Effector memory CD8-positive, alpha-beta T cell (primary cell): ENCODE data around the gene NKTR.

Experiments used
- ATAC-seq: fragments of 150-1000 bp; cut with Tn5 transposase; replicated peaks from 2 replicates; pipeline ENCODE4 v1.10.0; 2021; ENCODE audit warnings: mild to moderate bottlenecking, moderate library complexity
- DNase-seq, 3 experiments: peaks; one replicate each; pipeline ENCODE4 v3.0.0; 2021
- H3K27ac Mint-ChIP-seq, 2 donors: one replicate each; pipeline ENCODE4 v1.8.0; 2022; ENCODE audit warnings: mild to moderate bottlenecking in 2 of 2, mixed read lengths in 2 of 2, moderate library complexity in 2 of 2
- H3K27me3 Mint-ChIP-seq, 2 donors: one replicate each; pipeline ENCODE4 v1.8.0; 2022; ENCODE audit warnings: mixed read lengths in 2 of 2
- H3K36me3 Mint-ChIP-seq: one replicate; pipeline ENCODE4 v1.8.0; 2022; ENCODE audit warnings: mild to moderate bottlenecking, moderate library complexity, mixed read lengths; ENCODE audit not compliant: insufficient read depth
- H3K4me1 Mint-ChIP-seq, 2 donors: one replicate each; pipeline ENCODE4 v1.8.0; 2022; ENCODE audit warnings: low read depth in 2 of 2, mixed read lengths in 2 of 2
- H3K4me3 Mint-ChIP-seq, 2 donors: one replicate each; pipeline ENCODE4 v1.8.0; 2022; ENCODE audit warnings: mild to moderate bottlenecking in 2 of 2, mixed read lengths in 2 of 2, moderate library complexity in 2 of 2
- H3K9me3 Mint-ChIP-seq, 2 donors: one replicate each; pipeline ENCODE4 v1.8.0; 2022; ENCODE audit warnings: mixed read lengths in 2 of 2

NKTR gene

DNA sequence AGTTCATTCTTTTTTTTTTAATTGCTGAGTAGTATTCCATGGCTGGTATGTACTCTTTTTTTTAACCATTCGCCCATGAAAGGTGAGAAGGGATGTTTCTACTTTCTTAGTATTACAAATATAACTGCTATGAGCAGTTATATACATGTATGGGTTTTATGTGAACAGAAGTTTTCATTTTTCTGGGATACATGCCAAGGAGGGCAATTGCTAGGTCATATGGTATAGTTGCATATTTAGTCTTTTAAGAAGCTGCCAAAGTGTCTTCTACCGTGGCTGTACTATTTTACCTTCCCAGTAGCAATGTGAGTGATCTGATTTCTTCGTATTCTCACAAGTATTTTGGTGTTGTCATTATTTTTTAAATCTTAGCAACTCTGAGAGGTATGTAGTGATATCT is 73.7 kb downstream of the NKTR start:
- H3K4me3 Mint-ChIP-seq, result no peak overlapping the region
- H3K4me1 Mint-ChIP-seq, result no peaks in the 10 kb centered on the region
- H3K27me3 Mint-ChIP-seq, result peaks cover 20 to 23% of the 10 kb centered on the region in 2 donors
- peaks cover 3% of the 10 kb centered on the region for H3K36me3 Mint-ChIP-seq
- H3K9me3 Mint-ChIP-seq, result peaks cover 0 to 4% of the 10 kb centered on the region in 2 donors
- no peak overlapping the region for H3K27ac Mint-ChIP-seq
- DNase-seq (no peak), ATAC-seq (no peak)

DNA sequence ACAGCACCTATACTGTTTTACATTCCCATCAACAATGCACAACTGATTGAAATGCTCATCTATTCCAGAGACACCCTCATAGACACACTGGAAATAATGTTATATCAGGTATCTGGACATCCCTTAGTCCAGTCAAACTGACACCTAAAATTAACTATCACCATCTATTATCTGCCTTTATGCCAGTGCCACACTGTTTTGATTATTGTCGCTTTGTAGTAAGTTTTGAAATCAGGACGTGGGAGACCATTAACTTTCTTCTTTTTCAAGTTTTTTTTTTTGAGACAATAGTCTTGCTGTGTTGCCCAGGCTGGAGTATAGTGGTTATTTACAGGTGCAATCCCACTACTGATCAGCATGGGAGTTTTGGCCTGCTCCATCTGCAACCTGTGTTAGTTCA is 75.4 kb downstream of the NKTR start:
- Mint-ChIP-seq H3K27ac (no peak overlapping the region), H3K4me3 (no peak overlapping the region), H3K4me1 (no peaks in the 10 kb centered on the region), H3K36me3 (peaks cover 3% of the 10 kb centered on the region), H3K27me3 (peaks cover 29 to 38% of the 10 kb centered on the region in 2 donors), H3K9me3 (peaks cover 0 to 4% of the 10 kb centered on the region in 2 donors)
- no peak for DNase-seq
- no peak for ATAC-seq

GRCh38 chr3:42678447-42678846 is 78.0 kb downstream of the NKTR start:
- no peaks in the 10 kb centered on the region for H3K4me1 Mint-ChIP-seq
- peaks cover 0 to 4% of the 10 kb centered on the region in 2 donors for H3K9me3 Mint-ChIP-seq
- DNase-seq (no peak), ATAC-seq (no peak)
- peaks cover 45 to 48% of the 10 kb centered on the region in 2 donors for H3K27me3 Mint-ChIP-seq
- peaks cover 3% of the 10 kb centered on the region for H3K36me3 Mint-ChIP-seq
- no peak overlapping the region for H3K27ac Mint-ChIP-seq
- no peak overlapping the region for H3K4me3 Mint-ChIP-seq

DNA sequence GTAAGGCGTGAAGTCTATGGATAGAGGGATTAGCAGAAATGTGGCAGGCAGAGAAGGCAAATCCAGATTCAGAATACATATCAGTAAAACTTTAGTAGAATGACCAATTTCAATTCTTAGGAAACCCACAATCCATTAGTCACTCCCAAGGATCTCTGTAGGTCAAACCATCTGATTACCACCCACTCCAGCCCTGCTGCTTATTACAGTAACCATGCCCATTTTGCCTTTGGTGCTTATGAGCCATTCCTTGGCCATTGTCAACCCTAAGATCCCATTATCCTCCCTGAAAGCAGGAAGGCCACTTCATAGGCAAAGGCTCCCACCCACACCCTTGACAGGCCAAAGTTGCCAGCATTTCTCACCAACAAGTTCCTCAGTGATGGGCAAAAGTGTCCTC is 79.8 kb downstream of the NKTR start:
- Mint-ChIP-seq H3K27ac (no peak overlapping the region), H3K27me3 (peaks cover 47 to 60% of the 10 kb centered on the region in 2 donors), H3K4me1 (no peaks in the 10 kb centered on the region), H3K4me3 (no peak overlapping the region), H3K9me3 (peaks cover 0 to 4% of the 10 kb centered on the region in 2 donors), H3K36me3 (peaks cover 3% of the 10 kb centered on the region)
- no peak for ATAC-seq
- DNase-seq, result no peak

DNA sequence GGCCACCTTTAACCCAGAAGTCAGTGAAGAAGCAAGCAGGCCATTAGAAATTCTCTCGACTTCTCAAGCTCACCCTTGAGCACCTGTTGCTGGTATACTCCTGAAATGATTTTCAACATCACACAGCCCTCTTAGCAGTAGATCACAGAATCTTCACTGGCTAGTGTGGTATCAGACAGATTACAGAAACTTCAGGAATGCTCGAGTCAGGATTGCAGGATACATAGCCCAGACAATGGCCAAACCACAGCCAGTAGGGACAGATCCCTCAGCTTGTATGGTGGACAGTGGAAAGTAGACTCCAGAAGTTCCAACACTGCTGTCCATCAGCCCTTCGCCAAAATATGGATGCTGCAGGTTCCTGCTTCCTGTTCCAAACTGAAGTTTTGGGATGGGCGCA is 80.3 kb downstream of the NKTR start:
- H3K27ac Mint-ChIP-seq, result no peak overlapping the region
- H3K27me3 Mint-ChIP-seq, result peaks cover 47 to 66% of the 10 kb centered on the region in 2 donors
- H3K4me3 Mint-ChIP-seq, result no peak overlapping the region
- no peaks in the 10 kb centered on the region for H3K36me3 Mint-ChIP-seq
- peaks cover 0 to under 1% of the 10 kb centered on the region in 2 donors for H3K4me1 Mint-ChIP-seq
- H3K9me3 Mint-ChIP-seq, result peaks cover 0 to 4% of the 10 kb centered on the region in 2 donors
- no peak for DNase-seq
- no peak for ATAC-seq

DNA sequence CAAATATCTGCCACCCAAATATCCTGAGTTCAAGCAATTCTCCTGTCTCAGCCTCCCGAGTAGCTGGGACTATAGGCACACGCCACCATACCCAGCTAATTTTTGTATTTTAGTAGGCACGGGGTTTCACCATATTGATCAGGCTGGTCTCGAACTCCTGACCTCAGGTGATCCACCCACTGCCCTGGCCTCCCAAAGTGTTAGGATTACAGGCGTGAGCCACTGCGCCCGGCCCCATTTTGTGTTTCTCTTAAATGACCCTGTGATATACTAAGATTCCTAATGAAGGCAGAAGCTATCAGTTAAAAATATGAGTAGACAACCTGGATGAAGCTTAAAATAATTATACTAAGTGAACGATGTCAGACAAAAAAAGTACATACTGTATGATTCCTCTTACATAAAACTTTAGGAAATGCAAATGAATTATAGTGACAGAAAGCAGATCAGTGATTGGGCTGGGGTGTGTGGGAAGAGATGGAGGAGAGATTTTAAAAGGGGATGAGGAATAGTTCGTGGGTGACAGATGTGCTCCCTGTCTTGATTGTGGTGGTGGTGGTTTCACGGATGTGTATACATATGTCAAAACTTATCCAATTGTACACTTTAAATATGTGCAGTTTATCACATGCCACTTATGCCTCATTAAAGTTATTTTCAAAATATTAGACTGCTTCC is 81.0 kb downstream of the NKTR start:
- Mint-ChIP-seq H3K4me1 (peaks cover 0 to 2% of the 10 kb centered on the region in 2 donors), H3K36me3 (no peaks in the 10 kb centered on the region), H3K9me3 (peaks cover 0 to 4% of the 10 kb centered on the region in 2 donors), H3K27me3 (peaks cover 47 to 73% of the 10 kb centered on the region in 2 donors), H3K27ac (no peak overlapping the region), H3K4me3 (no peak overlapping the region)
- DNase-seq (no peak), ATAC-seq (no peak)

GRCh38 chr3:42682301-42683070 is 82.0 kb downstream of the NKTR start:
- Mint-ChIP-seq H3K4me3 (no peak overlapping the region), H3K27me3 (peaks cover 49 to 76% of the 10 kb centered on the region in 2 donors), H3K36me3 (no peaks in the 10 kb centered on the region), H3K4me1 (peaks cover 0 to 2% of the 10 kb centered on the region in 2 donors), H3K9me3 (peaks cover 0 to 4% of the 10 kb centered on the region in 2 donors), H3K27ac (peak overlapping the region in 1 of 2 donors; percentile 16)
- DNase-seq, result no peak
- no peak for ATAC-seq

DNA sequence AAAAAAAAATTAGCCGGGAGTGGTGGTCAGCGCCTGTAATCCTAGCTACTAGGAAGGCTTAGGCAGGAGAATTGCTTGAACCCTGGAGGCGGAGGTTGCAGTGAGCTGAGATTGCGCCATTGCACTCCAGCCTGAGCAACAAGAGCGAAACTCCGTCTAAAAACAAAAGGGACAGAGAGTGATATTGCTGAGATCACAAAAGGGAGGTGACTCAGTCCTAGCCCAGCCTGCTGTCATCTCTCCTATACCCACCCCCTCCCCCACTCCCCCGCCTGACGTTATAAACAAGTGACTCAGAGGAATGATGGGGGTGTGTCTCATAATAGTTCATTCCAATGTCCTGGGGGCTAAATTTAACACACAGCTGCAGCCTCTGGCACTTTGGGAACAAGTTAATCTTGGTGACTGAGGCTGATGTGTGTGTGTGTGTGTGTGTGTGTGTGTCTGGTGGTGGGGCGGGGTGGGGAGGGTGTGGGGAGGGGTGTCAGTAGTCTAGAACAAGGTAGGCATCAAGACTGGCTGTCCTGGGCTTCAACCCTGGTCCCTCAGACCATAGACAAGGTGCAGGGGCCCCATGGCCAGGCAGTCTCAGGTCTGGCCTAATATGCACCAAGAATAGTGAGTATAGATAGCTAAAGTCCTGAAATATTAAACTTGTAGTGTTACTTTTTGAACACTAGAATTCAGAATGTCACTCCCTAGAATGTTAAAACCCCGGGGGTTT is 83.6 kb downstream of the NKTR start:
- Mint-ChIP-seq H3K27ac (no peak overlapping the region), H3K9me3 (no peaks in the 10 kb centered on the region), H3K4me3 (no peak overlapping the region), H3K4me1 (peaks cover 0 to 2% of the 10 kb centered on the region in 2 donors), H3K27me3 (peaks cover 35 to 78% of the 10 kb centered on the region in 2 donors), H3K36me3 (no peaks in the 10 kb centered on the region)
- ATAC-seq, result no peak
- no peak for DNase-seq

DNA sequence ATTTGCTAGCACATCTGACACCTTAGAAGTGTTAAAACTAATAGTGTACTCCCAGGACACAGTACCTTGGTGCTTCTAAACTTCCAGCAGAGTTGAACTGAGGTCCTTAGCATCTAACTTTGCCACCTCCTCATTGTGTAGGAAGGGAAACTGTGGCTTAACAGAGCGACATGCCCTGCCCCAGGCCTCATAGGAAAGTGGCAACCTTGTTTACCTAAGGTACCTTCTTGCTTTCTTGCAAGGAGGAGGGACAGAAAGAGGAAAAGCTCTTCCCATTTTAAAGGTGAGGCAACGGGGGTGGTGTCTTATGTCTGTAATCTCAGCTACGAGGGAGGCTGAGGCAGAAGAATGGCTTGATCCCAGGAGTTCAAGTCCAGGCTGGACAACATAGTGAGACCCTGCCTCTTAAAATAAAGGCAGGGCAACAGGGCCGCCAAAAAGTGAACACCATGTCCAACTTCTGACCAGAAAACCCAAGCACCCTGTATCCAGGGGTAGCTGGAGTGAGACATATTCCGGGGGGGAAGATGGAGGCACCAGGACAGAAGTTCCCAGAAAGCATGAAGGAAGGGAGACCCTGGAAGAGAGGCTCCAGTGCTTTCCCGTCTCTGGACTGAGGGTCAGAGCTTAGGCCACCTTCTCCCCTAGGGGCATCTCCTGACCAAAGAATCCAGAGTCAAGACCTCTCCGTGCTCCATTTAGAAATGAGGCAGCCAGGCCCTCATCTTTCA is 84.3 kb downstream of the NKTR start:
- Mint-ChIP-seq H3K27ac (no peak overlapping the region), H3K4me3 (no peak overlapping the region), H3K9me3 (no peaks in the 10 kb centered on the region), H3K36me3 (no peaks in the 10 kb centered on the region), H3K27me3 (peaks cover 33 to 78% of the 10 kb centered on the region in 2 donors), H3K4me1 (peaks cover 0 to 2% of the 10 kb centered on the region in 2 donors)
- no peak for DNase-seq
- ATAC-seq, result no peak

GRCh38 chr3:42685363-42685881 is 84.9 kb downstream of the NKTR start, which contains the start of gene KLHL40:
Gene KLHL40, plus strand, starts transcription at chr3:42685537. Its CDS starts 82 bp downstream, at chr3:42685619.
- Mint-ChIP-seq H3K27ac (no peak within 1 kb of the TSS), H3K4me1 (peaks cover 0 to 2% of the 10 kb centered on the region in 2 donors), H3K9me3 (no peaks in the 10 kb centered on the region), H3K27me3 (peaks cover 26 to 78% of the 10 kb centered on the region in 2 donors), H3K4me3 (no peak within 1 kb of the TSS), H3K36me3 (no peaks in the 10 kb centered on the region)
- no peak for ATAC-seq
- no peak for DNase-seq

DNA sequence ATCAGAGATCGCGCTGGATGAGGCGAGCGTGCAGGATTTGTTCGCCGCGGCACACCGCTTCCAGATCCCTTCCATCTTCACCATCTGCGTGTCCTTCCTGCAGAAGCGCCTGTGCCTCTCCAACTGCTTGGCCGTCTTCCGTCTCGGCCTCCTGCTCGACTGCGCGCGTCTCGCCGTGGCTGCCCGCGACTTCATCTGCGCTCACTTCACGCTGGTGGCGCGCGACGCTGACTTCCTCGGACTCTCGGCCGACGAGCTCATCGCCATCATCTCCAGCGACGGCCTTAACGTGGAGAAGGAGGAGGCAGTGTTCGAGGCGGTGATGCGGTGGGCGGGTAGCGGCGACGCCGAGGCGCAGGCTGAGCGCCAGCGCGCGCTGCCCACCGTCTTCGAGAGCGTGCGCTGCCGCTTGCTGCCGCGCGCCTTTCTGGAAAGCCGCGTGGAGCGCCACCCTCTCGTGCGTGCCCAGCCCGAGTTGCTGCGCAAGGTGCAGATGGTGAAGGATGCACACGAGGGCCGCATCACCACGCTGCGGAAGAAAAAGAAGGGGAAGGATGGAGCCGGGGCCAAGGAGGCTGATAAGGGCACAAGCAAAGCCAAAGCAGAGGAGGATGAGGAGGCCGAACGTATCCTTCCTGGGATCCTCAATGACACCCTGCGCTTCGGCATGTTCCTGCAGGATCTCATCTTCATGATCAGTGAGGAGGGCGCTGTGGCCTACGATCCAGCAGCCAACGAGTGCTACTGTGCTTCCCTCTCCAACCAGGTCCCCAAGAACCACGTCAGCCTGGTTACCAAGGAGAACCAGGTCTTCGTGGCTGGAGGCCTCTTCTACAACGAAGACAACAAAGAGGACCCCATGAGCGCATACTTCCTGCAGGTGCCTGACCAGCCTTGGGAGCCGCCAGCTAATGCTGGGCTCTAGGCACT is 85.7 kb downstream of the NKTR start:
- no peak overlapping the region for H3K4me3 Mint-ChIP-seq
- no peaks in the 10 kb centered on the region for H3K36me3 Mint-ChIP-seq
- no peak overlapping the region for H3K27ac Mint-ChIP-seq

More for the DNA sequence above, 85.7 kb downstream of the NKTR start:
- Mint-ChIP-seq H3K4me1 (peaks cover 0 to 2% of the 10 kb centered on the region in 2 donors), H3K9me3 (no peaks in the 10 kb centered on the region), H3K27me3 (peaks cover 25 to 79% of the 10 kb centered on the region in 2 donors)
- no peak for ATAC-seq
- no peak for DNase-seq
